HG03354 (cell line): ENCODE measurements around the gene ZNF750.

Experiments
- ATAC-seq: cut with Tn5 transposase; IDR thresholded peaks from one replicate; pipeline ENCODE4 v1.9.1; 2021; ENCODE audit warnings: mild to moderate bottlenecking; ENCODE audit not compliant: unreplicated experiment, poor library complexity, severe bottlenecking

The ZNF750 gene

DNA sequence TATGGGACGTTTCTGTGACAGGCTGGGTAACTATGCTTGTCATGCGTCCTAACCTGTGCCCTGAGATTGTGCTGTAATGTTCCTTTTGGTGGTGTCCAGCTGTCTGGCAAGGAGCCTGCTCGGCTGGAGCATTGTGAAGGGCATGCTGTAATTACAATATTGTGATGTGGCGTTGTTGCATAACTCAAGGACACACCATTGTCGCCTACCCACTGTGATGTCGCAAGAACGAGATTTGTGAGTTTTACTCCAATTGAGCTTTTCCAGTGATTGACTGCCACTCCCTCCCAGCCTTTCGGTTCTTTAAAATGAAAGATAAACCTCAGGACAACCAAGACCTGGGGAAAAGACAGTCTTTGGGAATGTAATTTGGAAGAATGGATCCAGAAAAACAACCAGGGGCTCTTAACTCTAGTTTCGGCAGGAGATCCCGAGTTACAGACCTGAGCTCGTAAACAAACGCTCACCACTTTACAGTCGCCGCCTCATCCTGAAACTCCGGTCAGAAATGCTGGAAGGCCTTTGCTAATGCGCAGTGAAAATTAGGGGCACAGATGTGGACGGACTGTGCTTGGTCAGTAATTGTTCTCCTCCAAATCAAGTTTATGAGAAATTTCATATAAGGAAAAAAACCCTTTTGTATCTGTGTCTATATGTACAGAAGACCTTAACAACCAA, 1.3 kb downstream of the ZNF750 start:
- ATAC-seq, result no peak

DNA sequence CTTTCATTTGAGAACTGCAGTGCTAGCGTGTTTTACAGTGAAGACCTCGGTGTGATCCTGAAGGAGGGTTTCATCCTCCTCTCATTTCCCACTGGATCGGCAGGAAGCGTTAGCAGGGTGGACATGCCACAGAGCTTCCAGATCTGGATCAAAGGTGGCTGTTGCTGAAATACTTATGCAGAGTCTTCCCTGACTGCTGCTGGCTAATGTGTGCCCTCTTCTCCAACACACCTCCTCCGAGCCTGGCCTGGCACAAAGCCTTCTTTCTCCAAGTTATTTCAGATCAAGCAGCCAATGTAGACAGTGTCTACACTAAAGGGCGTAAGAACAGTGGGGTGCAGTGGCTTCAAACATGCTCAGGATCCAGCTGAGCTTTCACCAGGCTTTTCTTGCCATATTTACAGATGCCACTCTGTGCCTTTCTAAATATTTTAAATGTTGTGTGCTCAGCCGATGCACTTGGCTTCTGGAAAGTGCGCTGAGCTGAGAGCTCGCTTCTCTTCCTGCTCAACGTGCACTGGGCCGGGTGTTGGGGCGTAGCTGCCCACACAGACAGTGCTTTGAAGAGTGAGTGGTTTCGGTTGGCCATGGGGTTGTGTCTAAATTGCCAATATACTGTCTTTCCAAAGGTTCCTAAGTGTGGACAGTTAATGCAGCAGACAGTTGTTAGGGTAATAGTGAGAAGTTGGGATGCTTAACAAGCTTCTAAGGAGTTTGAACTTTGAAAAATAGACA, 2.1 kb downstream of the ZNF750 start:
- no peak for ATAC-seq

DNA sequence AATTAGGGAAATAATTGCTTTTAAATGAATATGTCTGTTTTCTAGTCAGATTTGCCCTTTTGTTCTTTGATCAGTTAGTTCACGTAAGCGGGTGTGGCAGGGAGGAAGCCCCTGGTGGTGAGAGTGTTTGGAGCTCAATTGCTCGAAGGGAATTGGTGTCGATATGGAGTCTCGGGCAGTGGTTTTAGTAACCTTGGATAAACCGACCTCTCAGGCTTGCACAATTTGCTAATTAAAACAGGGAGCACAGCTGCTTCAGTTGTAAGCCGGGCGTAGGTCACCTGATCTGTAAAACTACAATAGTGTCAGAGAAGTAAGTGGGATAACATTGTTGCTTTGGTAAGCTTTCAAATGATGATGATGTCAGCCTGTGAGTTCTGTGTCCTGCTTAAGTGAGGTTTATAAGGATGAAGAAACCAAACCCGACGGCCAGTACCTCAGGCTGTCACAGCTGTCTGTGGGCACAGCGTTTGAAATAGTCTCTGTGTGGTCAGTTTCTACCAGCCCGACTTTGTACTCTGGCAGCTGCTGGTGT, 2.9 kb downstream of the ZNF750 start:
- ATAC-seq, result no peak

DNA sequence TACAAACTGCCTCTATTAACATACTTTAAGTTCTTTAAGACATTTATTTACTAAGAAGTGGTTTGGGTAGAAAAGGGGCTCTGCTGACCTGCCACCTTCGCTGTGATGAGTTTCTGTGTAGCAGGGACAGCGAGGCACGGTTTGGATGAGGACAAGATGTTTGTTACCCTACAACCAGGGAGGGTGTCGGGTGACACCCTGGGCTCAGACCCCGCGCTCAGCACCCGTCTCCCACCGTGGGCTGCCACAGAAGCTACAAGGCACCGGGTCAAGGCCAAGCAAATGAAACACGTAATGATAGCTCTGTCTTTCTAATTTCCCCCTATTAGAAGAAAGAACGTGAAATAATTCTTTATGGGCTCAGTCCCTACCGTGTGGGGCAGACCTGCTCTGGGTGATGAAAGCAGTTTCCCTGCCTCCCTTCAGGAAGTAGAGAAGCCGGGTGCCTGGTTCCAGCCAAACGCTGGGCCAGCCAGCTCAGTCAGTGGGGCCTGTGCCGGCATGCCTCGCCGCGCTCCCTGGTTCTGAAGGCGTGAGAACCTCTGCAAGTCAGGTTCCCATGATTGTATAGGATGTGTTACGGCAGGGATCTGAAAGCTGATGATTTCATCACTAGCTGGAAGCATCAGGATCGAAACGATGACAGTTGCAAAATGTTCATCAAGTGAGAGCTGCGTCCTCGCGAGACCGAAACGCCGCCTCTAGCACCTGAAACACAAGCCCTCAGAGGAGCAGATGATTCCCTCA, 3.9 kb downstream of the ZNF750 start:
- ATAC-seq, result no peak

DNA sequence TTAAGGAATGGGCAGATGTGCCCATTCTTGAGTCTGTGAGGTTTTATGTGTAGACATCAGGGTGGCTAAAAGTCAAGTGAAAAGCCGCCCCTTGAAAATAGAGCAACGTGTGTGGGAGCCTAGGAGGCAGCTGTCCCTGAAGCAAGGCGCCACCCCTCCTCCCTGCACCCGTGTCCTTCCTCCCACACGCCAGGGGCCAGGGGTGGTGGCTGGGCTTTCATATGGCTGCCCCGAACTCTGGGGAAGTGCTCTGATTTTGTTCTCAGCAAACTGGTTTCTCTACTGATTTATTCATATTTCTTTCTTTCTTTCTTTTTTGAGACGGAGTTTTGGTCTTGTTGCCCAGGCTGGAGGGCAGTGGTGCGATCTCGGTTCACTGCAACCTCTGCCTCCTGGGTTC, 4.7 kb downstream of the ZNF750 start:
- no peak for ATAC-seq

DNA sequence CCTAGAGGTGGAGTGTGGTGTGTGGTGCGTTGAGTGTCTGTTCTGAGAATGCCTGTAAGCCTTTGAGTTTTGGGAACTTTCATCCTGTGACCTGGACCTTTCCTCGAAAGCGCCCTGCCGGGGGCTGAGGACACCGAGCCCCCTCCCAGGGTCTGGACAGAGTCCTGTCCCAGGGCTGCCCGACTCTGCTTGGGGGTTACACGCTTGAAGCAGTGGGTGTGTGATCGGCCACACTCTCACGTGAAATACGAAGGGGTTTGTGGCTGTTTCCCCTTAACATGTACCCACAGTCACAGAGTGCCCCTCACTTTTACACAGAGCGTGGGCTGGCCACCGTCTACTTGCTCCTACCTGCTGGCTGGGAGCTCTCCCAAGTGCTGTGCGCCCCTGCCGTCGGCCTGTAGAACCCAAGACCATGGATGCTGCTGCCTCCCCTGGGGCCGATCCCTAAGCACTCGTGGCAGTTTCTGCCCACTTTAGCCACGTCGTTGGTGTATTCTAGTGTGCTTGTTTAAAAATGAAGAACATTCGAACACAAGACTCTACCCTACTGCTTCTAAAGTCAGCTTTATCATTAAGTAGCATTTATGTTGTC, 6.8 kb downstream of the ZNF750 start:
- no peak for ATAC-seq

DNA sequence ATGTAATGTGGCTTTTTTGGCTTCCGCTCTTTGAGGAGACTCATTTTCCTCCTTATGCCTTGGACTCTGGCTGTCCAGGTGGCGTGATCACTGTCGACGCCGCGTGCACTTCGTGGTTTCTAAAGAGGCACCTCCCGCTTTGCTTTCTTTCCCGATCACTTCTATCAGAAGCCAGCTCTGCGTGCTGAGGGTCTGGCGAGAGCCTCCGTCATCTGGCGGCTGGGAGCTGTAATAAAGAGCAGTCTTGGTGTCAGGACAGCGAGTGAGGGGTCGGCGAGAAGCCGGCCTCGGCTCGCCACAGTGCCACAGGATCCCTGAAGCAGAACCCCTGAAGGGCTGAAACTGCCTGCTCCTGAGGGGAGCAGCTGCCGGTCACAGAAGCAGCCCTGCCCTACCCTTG, 7.4 kb downstream of the ZNF750 start:
- no peak for ATAC-seq

DNA sequence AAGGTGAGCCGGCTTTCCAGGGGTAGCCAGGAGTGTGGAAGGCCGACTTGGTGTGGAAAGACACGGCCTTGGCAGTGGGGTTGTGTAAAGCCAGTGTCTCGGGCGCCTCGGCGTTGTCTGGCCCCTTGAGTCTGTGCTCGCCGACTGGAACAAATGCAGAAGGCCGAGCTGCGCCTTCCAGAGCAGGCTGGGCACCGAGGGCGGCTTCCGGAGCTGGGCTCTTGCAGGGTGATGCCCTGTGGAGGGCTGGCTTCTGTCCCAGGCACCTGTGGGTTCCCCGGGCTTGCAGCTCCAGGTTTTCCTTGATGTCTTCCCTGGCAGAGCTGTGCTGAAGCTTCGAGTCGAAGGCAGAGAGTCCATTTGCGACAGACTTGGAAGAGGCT, 8.0 kb downstream of the ZNF750 start:
- ATAC-seq, result no peak

DNA sequence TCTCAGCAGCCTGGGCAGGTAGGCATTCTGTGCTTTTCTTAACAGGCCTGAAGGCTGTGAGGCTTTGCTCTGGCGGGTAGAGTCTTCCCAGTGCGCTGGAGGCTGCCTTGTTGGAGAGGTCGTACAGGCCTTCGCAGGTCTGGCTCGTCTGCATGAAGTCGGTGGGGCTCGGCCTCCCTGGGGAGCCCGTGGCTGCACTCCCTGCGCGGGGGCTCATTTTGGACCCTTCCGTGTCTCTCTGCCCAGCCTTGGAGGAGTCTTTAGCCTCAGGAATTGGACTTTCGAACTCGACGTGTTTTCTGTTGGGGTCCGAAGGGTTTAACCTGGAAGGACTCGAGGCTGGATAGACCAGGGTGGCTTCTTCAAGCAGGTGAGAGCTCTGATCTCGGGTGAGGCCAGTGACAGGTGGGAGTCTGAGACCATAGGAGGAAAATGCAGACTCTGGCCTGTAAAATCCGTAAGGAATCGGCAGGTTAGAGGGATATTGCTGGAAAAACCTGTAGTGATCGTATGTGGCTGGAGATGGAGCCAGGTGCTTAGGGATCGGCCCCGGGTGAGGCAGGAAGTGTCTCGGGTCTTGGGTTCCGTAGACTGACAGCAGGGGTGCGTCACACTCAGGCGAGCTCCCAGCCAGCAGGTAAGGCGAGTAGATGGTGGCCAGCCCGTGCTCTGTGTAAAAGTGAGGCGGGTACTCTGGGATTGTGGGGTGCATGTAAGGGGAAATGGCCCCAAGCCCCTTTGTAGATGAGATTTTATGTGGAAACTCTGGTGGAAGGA, 8.6 kb downstream of the ZNF750 start:
- no peak for ATAC-seq

DNA sequence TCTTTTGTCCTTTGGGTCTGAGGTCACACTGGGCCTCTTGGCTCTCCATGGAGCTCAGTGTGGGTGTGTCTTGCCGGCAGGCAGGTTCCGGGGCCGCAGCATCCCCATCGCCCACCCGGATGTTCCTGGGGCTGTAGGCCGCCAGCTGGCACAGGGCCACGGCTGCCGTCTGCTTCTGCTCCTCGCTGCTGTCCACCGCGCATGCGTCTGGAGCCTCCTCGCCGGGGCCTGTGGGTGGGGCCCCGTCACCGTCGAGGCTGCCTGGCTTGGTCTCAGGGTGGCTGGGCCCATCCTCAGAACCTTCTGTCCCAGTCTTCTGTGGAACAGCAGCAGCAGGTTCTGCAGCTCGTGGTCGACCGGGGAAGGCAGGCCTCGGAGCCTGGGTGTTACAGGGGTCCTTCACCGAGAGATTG, 9.6 kb downstream of the ZNF750 start:
- ATAC-seq, result no peak

DNA sequence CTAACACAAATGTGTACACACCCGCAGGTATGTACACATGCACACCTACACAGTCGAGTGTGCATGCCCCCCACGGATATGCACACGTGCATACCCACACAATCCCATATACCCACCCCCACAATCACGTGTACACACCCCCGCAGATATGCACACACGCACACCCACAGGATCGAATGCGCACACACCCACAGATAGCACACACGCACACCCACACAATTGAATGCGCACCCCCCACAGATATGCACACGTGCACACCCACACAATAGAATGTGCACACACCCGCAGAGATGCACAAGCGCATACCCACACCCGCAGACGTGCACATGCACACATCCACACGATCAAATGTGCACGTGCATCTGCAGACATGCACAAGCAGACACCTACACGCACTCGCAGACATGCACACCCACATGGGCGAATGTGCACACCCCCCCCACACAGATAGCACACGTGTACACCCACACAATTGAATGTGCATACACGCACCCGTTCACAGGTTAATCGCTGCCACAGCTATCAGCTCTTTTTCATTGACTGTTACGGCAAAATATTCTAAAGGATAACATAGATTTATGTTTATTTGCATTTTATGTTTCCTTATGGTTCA, 10.8 kb downstream of the ZNF750 start:
- ATAC-seq, result no peak

DNA sequence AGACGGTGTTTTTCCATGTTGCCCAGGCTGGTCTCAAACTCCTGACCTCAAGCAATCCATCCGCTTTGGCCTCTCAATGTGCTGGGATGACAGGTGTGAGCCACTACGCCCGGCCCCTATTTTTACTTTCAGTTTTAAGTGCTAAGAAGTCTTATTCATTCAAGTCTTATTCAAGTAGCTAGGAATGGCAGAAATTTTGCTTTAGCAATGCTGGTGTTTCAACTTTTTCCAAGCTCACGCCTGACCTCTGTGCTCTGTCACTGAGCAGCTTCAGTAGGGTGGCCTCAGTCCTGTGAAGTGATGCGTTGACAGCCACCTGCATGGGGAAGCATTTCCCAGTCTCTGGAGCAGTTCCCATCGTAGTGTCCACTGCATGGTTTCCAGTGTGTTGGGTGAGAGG, 12.9 kb downstream of the ZNF750 start:
- ATAC-seq, result no peak

DNA sequence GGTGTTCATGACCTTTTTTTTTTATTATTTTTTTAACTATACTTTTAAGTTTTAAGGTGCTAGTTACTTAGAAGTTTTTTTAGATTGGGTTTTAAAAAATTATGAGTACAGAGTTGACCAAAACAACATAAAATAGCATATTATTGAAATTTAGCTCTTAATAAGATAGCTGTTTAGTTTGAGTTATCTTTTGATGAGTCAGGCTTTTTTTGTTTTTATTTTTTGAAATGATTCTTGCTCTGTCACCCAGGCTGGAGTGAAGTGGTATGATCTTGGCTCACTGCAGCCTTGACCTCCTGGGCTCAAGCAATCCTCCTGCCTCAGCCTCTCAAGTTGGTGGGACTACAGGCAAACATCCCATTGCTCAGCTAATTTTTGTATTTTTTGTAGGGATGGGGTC, 13.6 kb downstream of the ZNF750 start:
- ATAC-seq, result no peak

DNA sequence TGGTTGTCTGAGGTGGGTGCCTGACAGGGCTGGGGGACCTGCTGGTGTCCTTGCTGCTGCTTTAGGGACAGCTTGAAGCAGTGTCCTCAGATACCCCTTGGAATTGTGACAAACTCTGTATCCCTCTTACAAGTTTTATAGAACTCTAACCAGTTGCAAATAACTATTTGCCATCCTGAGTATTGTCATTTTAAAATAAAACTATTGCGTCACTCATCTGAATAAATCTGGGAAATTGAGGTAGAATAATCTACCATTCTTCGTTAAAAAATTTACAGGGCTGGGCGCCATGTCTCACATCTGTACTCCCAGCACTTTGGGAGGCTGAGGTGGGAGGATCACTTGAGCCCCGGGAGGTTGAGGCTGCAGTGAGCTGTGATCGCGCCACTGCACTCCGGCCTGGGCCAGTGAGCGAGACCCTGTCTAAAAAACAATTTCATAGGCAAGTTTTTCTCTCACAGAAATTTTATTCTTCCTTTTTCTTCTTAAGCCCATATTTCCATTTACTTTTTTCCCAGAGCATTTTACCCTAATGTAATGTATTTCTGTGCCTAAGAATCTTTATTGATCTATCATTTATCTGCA, 14.2 kb downstream of the ZNF750 start:
- ATAC-seq, result no peak

DNA sequence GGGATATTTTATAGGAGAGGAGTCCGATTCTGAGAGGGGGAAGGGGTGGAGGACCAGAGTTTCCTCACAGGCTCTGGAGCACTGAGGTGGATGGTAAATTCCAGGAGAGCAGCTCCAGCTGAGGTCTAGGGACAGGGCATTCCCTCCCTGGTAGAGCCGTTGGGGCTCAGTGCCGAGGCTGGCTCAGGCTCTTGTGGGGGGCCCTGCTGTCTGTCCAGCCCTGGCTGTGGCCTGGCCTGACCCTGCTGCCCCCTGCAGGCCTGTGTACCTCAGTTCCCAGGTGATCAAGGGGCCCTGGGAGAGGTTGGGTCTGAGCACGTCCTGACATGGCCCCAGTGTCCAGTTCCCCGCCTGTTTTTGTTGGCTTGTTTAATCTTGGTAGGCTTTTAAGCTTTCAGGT, 16.8 kb downstream of the ZNF750 start:
- no peak for ATAC-seq

DNA sequence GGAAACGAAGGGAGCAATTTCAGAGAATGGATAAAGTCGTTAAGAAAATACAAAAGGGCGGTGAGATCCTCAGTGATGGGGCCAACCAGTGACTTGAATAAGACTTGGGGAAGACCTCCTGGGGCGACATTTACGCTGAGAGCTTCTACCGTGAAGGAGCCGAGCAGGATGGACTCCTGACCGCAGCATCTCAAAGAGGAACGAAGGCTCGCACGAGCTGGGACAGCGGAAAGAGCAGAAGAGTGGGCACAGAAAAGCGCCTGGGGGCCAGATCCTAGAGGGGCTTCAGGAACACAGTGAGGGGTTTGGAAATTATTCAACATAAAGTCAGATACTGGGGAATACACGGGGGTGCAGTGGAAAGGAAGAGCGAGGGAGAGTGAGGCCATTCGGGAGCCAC, 17.5 kb downstream of the ZNF750 start:
- ATAC-seq, result no peak

DNA sequence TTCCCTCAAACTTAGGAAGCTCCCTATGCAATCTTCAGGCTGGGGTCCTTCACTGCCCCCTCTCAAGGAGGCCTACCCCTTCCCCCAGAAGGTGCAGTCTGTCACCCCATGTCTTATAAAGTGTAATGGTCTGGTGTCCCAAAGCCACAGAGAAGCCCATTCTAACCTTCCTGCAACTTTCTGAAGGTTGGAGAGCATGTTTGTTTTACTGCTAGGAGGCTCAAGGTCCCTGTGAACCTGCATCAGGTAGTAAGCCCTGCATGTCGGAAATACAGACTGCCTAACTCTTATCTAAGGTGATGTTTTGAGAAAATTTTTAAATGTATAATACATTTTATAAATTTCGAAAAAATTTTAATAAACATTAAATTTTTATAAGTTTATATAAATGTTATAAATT, 18.3 kb downstream of the ZNF750 start:
- no peak for ATAC-seq

DNA sequence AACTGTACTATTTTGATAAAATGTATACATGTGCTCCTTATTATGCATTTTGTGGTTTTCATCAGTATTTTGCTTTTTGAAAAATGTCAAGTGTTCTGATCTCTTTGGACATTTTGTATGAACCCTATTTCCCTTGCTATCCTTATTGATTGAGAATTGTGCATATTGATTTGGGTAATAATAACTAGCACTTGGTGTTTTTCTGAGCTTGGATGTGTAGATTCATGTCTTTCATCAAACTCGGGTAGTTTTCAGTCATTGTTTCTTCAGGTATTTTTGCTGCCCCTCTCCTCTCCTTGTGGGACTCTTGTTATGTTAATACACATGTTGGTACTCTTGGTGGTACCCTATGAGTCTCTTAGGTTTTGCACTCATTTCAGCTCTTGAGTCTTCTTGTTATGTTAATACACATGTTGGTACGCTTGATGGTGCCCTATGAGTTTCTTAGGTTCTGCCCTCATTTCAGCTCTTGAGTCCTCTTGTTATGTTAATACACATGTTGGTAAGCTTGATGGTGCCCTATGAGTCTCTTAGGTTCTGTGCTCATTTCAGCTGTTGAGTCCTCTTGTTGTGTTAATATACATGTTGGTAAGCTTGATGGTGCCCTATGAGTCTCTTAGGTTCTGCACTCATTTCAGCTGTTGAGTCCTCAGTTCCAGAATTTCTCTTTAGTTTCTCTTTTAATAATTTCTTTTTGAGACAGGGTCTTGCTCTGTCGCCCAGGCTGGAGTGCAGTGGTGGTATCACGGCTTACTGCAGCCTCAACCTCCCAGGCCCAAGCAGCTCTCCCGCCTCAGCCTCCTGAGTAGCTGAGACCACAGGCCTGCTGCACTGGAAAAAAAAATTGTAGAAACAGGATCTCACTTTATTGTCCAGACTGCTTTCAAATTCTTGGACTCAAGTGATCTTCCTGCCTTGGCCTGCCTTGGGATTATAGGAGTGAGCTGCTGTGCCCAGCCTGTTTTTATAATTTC, 19.3 kb downstream of the ZNF750 start:
- ATAC-seq, result no peak
